Ishikawa (cell line): ENCODE measurements around the gene ASPSCR1.

ENCODE experiments used
- CEBPB ChIP-seq: IDR thresholded peaks from 2 replicates; pipeline ENCODE4 v1.6.1; 2012
- CREB1 ChIP-seq: IDR thresholded peaks from 2 replicates; pipeline ENCODE4 v1.6.1; 2012; ENCODE audit warnings: low read depth
- EGR1 ChIP-seq: IDR thresholded peaks from 2 replicates; pipeline ENCODE4 v1.6.1; 2012
- EP300 ChIP-seq: IDR thresholded peaks from 2 replicates; pipeline ENCODE4 v1.6.1; 2012; ENCODE audit warnings: borderline replicate concordance
- FOXM1 ChIP-seq: IDR thresholded peaks from 2 replicates; pipeline ENCODE4 v1.6.1; 2012; ENCODE audit warnings: low read depth, borderline replicate concordance
- MAX ChIP-seq: IDR thresholded peaks from 2 replicates; pipeline ENCODE4 v1.6.1; 2012
- NFIC ChIP-seq: IDR thresholded peaks from 2 replicates; pipeline ENCODE4 v1.6.1; 2012
- RAD21 ChIP-seq: IDR thresholded peaks from 2 replicates; pipeline ENCODE4 v1.6.1; 2012; ENCODE audit warnings: low read depth
- REST ChIP-seq: IDR thresholded peaks from 2 replicates; pipeline ENCODE4 v1.6.1; 2012; ENCODE audit warnings: low read depth, mild to moderate bottlenecking
- TAF1 ChIP-seq: IDR thresholded peaks from 2 replicates; pipeline ENCODE4 v1.6.1; 2012; ENCODE audit warnings: low read depth, mild to moderate bottlenecking
- TCF12 ChIP-seq: IDR thresholded peaks from 2 replicates; pipeline ENCODE4 v1.6.1; 2012; ENCODE audit warnings: low read depth
- TEAD4 ChIP-seq: IDR thresholded peaks from 2 replicates; pipeline ENCODE4 v1.6.1; 2012
- USF1 ChIP-seq: IDR thresholded peaks from 2 replicates; pipeline ENCODE4 v1.6.1; 2012
- YY1 ChIP-seq: IDR thresholded peaks from 2 replicates; pipeline ENCODE4 v1.6.1; 2012; ENCODE audit warnings: low read depth
- ZBTB7A ChIP-seq: IDR thresholded peaks from 2 replicates; pipeline ENCODE4 v1.6.1; 2012; ENCODE audit warnings: low read depth

Gene ASPSCR1

GRCh38 chr17:82035488-82035887, 58.1 kb downstream of the ASPSCR1 start:
- no peak for TF ChIP-seq TAF1
- no peak for TF ChIP-seq FOXM1
- TF ChIP-seq EP300, result no peak
- TF ChIP-seq TCF12, result no peak
- TF ChIP-seq YY1, result no peak
- no peak for TF ChIP-seq ZBTB7A
- TF ChIP-seq CREB1, result no peak
- TF ChIP-seq CEBPB, result no peak
- no peak for TF ChIP-seq NFIC
- TF ChIP-seq TEAD4, result no peak
- TF ChIP-seq RAD21, result no peak
- no peak for TF ChIP-seq EGR1
- TF ChIP-seq REST, result no peak

- no peak for TF ChIP-seq USF1
- TF ChIP-seq NFIC, result no peak
- TF ChIP-seq REST, result no peak
- no peak for TF ChIP-seq TAF1
- no peak for TF ChIP-seq EP300
- TF ChIP-seq CREB1, result no peak
- TF ChIP-seq TEAD4, result no peak
- no peak for TF ChIP-seq MAX
- no peak for TF ChIP-seq EGR1
- no peak for TF ChIP-seq TCF12
- TF ChIP-seq YY1, result no peak
Measured at GRCh38 chr17:82035956-82036633, 58.7 kb downstream of the ASPSCR1 start.

GRCh38 chr17:82036634-82037091, 59.2 kb downstream of the ASPSCR1 start:
- no peak for TF ChIP-seq CREB1
- TF ChIP-seq FOXM1, result no peak
- TF ChIP-seq TEAD4, result no peak
- TF ChIP-seq EP300, result no peak
- TF ChIP-seq EGR1, result no peak
- no peak for TF ChIP-seq RAD21
- no peak for TF ChIP-seq ZBTB7A
- no peak for TF ChIP-seq NFIC
- TF ChIP-seq USF1, result no peak
- TF ChIP-seq MAX, result no peak
- no peak for TF ChIP-seq CEBPB
- TF ChIP-seq YY1, result no peak
- no peak for TF ChIP-seq TAF1
- TF ChIP-seq TCF12, result no peak
- no peak for TF ChIP-seq REST
